Tibial artery (tissue), 4 donors: Measurements from ENCODE around the gene PLD5.

Experiments used
- DNase-seq, 2 donors: peaks; one replicate each; pipeline ENCODE4 v3.0.0-alpha.2; 2019
- H3K27ac ChIP-seq, 2 donors: fragments of 200-600 bp; sonication (generic) in 1 of 2; 1 replicate in 1 of 2; 2 replicates in 1 of 2; pipeline ENCODE4 v1.5.1; 2018 to 2019; ENCODE audit warnings: mild to moderate bottlenecking in 1 of 2
- H3K27me3 ChIP-seq, 2 donors: fragments of 200-600 bp; sonication (generic) in 1 of 2; one replicate each; pipeline versions ENCODE4 v1.5.1 to v1.6.0; 2016 to 2019
- H3K36me3 ChIP-seq, 3 donors: fragments of 200-600 bp; sonication (generic) in 2 of 3; one replicate each; pipeline ENCODE4 v1.5.1; 2016 to 2019; ENCODE audit warnings: mild to moderate bottlenecking in 2 of 3
- H3K4me1 ChIP-seq, 4 donors: fragments of 200-600 bp; sonication (generic) in 2 of 4; 1 replicate in 3 of 4; 2 replicates in 1 of 4; pipeline ENCODE4 v1.5.1; 2016 to 2019
- H3K4me3 ChIP-seq, 2 donors: fragments of 200-600 bp; sonication (generic) in 1 of 2; 1 replicate in 1 of 2; 2 replicates in 1 of 2; pipeline ENCODE4 v1.5.1; 2018 to 2019; ENCODE audit warnings: mild to moderate bottlenecking in 2 of 2
- H3K9me3 ChIP-seq, 3 donors: fragments of 200-600 bp; sonication (generic) in 1 of 3; one replicate each; pipeline ENCODE4 v1.5.1; 2016 to 2019
- intact Hi-C: fragments of 100-400 bp; cut with DNase I; formaldehyde crosslinking; loops from one replicate; pipeline ENCODE4 v1.15.0; 2023; ENCODE audit warnings: low total_unique reads
- TF ChIP-seq, protein P1 (sequence below), 2 experiments: fragments of 200-600 bp in 1 of 2; fragments of 450-650 bp in 1 of 2; IDR thresholded peaks; one replicate each; pipeline ENCODE4 v1.5.1; 2017 to 2019; ENCODE audit warnings: antibody characterized with exemption in 2 of 2, mild to moderate bottlenecking in 1 of 2, moderate library complexity in 1 of 2

Gene PLD5

DNA sequence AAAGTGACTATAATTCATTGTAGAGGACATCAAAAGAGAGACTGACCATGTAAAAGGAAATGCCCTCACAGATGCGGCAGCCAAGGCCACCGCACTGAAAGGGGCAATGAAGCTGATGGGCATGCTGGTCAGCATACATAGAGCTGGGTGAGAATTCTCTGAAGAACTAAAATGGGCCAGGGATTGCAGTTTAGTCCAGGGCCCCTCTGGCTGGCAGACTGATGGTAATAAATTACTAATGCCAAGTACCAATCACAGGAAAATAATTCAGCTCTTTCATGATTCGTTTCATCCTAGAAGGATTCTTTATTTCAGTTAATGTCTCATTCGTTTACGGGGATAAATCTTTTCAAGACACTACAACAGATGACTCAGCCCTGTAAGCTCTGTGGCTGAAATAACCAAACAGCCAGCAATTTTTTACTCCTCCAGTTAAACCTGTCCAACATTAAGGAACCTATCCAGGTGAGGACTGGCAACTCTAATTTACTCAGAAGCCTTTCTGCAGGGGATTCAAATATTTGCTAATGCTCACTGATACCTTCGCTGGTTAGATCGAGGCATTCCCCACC is 468.7 kb downstream of the PLD5 start:
- no peaks in the 10 kb centered on the region for H3K27me3 ChIP-seq
- H3K9me3 ChIP-seq, result peaks cover 0 to 7% (median 0%) of the 10 kb centered on the region in 3 donors
- H3K27ac ChIP-seq, result no peak overlapping the region
- intact Hi-C loops, result no loop called here
- no peak overlapping the region for H3K4me3 ChIP-seq
- no peaks in the 10 kb centered on the region for H3K36me3 ChIP-seq
- no peak for DNase-seq
- no peaks in the 10 kb centered on the region for H3K4me1 ChIP-seq
- TF ChIP-seq, protein P1, sequence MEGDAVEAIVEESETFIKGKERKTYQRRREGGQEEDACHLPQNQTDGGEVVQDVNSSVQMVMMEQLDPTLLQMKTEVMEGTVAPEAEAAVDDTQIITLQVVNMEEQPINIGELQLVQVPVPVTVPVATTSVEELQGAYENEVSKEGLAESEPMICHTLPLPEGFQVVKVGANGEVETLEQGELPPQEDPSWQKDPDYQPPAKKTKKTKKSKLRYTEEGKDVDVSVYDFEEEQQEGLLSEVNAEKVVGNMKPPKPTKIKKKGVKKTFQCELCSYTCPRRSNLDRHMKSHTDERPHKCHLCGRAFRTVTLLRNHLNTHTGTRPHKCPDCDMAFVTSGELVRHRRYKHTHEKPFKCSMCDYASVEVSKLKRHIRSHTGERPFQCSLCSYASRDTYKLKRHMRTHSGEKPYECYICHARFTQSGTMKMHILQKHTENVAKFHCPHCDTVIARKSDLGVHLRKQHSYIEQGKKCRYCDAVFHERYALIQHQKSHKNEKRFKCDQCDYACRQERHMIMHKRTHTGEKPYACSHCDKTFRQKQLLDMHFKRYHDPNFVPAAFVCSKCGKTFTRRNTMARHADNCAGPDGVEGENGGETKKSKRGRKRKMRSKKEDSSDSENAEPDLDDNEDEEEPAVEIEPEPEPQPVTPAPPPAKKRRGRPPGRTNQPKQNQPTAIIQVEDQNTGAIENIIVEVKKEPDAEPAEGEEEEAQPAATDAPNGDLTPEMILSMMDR (IDR thresholded peaks at IDR 0.05), result no peak

DNA sequence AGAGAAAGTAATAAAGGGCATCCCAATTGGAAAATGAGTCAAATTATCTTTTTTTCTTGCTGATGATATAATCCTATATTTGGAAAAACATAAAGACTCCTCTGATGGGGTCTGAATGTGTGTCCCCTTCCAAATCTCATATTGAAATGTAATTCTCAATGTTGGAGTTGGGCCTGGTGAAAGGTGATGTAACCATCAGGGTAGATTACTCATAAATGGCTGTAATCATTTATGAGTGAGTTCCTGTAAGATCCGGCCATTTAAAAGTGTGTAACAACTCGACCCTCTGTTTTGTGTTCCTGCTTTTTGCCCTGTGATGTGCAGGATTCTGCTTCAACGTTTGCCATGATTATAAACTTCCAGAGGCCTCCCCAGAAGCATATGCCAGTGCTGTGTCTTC is 481.3 kb downstream of the PLD5 start:
- Histone ChIP-seq H3K4me1 (no peaks in the 10 kb centered on the region), H3K27ac (no peak overlapping the region), H3K4me3 (no peak overlapping the region), H3K36me3 (no peaks in the 10 kb centered on the region), H3K9me3 (peaks cover 0 to 6% (median 0%) of the 10 kb centered on the region in 3 donors), H3K27me3 (no peaks in the 10 kb centered on the region)
- TF ChIP-seq, protein P1 (IDR thresholded peaks at IDR 0.05), result no peak
- no peak for DNase-seq
- intact Hi-C loops, result no loop called here

DNA sequence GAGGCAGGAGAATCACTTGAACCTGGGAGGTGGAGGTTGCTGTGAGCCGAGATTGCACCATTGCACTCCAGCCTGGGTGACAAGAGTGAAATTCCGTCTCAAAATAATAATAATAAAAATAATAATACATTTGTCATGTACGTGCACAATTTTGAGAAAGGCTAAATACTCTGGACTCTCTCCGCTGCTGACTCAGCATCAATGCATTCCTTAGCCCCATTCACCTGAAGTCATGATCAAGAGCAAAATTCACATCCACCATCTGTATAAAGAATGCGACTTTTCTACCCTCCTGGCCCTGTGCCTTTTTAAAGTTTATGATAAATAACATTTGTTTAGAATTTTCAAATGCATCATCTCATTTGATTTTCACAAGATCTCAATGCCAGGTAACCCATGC is 490.1 kb downstream of the PLD5 start:
- no peaks in the 10 kb centered on the region for H3K36me3 ChIP-seq
- intact Hi-C loops, result no loop called here
- no peak overlapping the region for H3K27ac ChIP-seq
- H3K9me3 ChIP-seq, result no peaks in the 10 kb centered on the region
- TF ChIP-seq, protein P1 (IDR thresholded peaks at IDR 0.05), result no peak
- H3K4me1 ChIP-seq, result no peaks in the 10 kb centered on the region
- H3K4me3 ChIP-seq, result no peak overlapping the region
- no peak for DNase-seq
- no peaks in the 10 kb centered on the region for H3K27me3 ChIP-seq

DNA sequence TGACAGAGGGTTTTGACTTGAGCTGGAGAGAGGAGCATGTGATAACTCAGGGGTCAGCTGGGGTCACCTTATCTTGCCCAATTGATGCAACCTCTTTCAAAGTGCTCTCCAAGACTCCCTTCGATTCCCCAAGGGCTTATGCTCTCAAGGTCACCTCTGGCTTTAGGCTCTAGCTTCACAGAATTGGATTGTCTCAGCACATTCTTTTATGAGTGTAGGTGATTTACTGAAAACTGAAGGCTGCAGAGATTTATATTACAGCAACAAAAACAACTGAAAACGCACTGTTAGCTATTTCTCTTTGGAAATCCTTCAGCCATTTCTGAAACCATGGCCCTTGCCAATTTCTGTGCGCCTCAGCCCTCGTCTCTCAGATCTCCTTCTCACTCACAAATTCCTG is 491.1 kb downstream of the PLD5 start:
- no peak for DNase-seq
- no peaks in the 10 kb centered on the region for H3K9me3 ChIP-seq
- H3K36me3 ChIP-seq, result no peaks in the 10 kb centered on the region
- H3K27me3 ChIP-seq, result no peaks in the 10 kb centered on the region
- H3K4me3 ChIP-seq, result no peak overlapping the region
- TF ChIP-seq, protein P1 (IDR thresholded peaks at IDR 0.05), result no peak
- intact Hi-C loops, result no loop called here
- no peak overlapping the region for H3K27ac ChIP-seq
- no peaks in the 10 kb centered on the region for H3K4me1 ChIP-seq
